Gastroesophageal sphincter (tissue), 4 donors: ENCODE measurements around the gene DHRS4. TPM values are rescaled to one million over a fixed set of nuclear protein-coding genes. Genes with fewer than 3 reads are reported as not detected.
A peak's percentile ranks its signal among the peaks of the same experiment; 100 is the strongest.
"Not testable (repeated sequence)": the region's sequence is repeated elsewhere in the genome, so short reads cannot be mapped to it uniquely, and the experiment has no call there.

Experiments
- ATAC-seq: fragments of 150-250 bp; one replicate; pipeline ENCODE4 v1.9.1; 2016; ENCODE audit warnings: mild to moderate bottlenecking, moderate library complexity
- H3K27ac ChIP-seq, 4 donors: fragments of 200-600 bp; sonication (generic) in 3 of 4; 1 replicate in 3 of 4; 2 replicates in 1 of 4; pipeline ENCODE4 v1.5.1; 2016 to 2019
- H3K27me3 ChIP-seq: fragments of 200-600 bp; sonication (generic); one replicate; pipeline ENCODE4 v1.5.1; 2019
- H3K36me3 ChIP-seq, 2 donors: fragments of 200-600 bp; sonication (generic); one replicate each; pipeline ENCODE4 v1.5.1; 2019; ENCODE audit warnings: control low read depth in 1 of 2
- H3K4me1 ChIP-seq, 3 donors: fragments of 200-600 bp; sonication (generic); 1 replicate in 2 of 3; 2 replicates in 1 of 3; pipeline ENCODE4 v1.5.1; 2016 to 2019; ENCODE audit warnings: control low read depth in 2 of 3
- H3K4me3 ChIP-seq, 2 donors: fragments of 200-600 bp; sonication (generic); one replicate each; pipeline ENCODE4 v1.5.1; 2019; ENCODE audit warnings: mild to moderate bottlenecking in 1 of 2, moderate library complexity in 1 of 2
- H3K9me3 ChIP-seq, 3 donors: fragments of 200-600 bp; sonication (generic); one replicate each; pipeline ENCODE4 v1.5.1; 2017 to 2019; ENCODE audit warnings: control low read depth in 2 of 3
- EP300 ChIP-seq: sonication (generic); formaldehyde crosslinking; IDR thresholded peaks from one replicate; pipeline ENCODE4 v1.6.1; 2017; ENCODE audit warnings: antibody characterized with exemption, mild to moderate bottlenecking
- POLR2A ChIP-seq, 2 donors: fragments of 450-650 bp; IDR thresholded peaks; one replicate each; pipeline ENCODE4 v1.6.1; 2017; ENCODE audit warnings: antibody characterized with exemption in 2 of 2, mild to moderate bottlenecking in 2 of 2, moderate library complexity in 1 of 2
- POLR2AphosphoS5 ChIP-seq: sonication (generic); formaldehyde crosslinking; IDR thresholded peaks from one replicate; pipeline ENCODE4 v1.6.1; 2017; ENCODE audit warnings: antibody characterized with exemption
- whole genome bisulfite sequencing, 2 donors: methylation state at CpG; one replicate each; pipeline ENCODE4 v1.1.5; 2018; ENCODE audit warnings: low coverage in 1 of 2; 5-methylcytosine and 5-hydroxymethylcytosine counted together
- total RNA-seq, 4 donors: library from RNA; depleted of rRNA; stranded (reverse); fragments of >200 nt; gene quantifications; one replicate each; pipeline ENCODE4 v1.1.0, GENCODE V29; 2016
- TF ChIP-seq, protein P1 (sequence below), 4 experiments: fragments of 200-600 bp in 2 of 4; fragments of 450-650 bp in 2 of 4; sonication (generic) in 1 of 4; IDR thresholded peaks; one replicate each; pipeline ENCODE4 v1.5.1; 2017 to 2019; ENCODE audit warnings: antibody characterized with exemption in 4 of 4, mild to moderate bottlenecking in 2 of 4, moderate library complexity in 2 of 4

Gene DHRS4
- total RNA-seq, 4 donors from 2014 or later = 30.4 to 55.9 (median 37.1) TPM

- peak overlapping the region; percentile 26 to 51 for H3K4me3 ChIP-seq
- H3K4me1 ChIP-seq, H3K36me3 ChIP-seq, H3K27me3 ChIP-seq, H3K9me3 ChIP-seq: not testable (repeated sequence)
- WGBS, 2 donors = 13% methylated on average over 6 of the region's 61 CpGs; no CpG with 5 or more reads in 1 of the 2 donors
- ATAC-seq = peak; percentile 97
- H3K27ac ChIP-seq = peak overlapping the region in 3 of 4 donors; percentile 62 to 75 (median 64)
Observed at GRCh38 chr14:23969481-23970282, 16.1 kb downstream of the DHRS4 start.

DNA sequence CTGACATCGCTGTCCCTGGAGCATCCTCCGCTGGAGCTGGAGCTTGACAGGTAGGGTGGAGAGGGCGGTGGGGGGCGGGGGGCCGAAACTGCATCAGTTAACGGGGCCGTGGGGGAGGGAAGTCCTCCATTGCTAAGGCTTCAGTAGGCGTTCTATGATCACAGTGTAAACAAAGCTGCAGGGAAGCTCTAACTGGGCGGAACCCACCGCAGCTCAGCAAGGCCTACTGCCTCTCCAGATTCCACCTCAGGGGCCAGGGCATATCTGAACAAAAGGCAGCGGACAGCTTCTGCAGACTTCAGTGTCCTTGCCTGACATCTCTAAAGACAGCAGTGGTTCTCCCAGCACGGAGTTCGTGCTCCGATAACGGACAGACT lies 16.7 kb downstream of the DHRS4 start:
- H3K4me1 ChIP-seq, H3K36me3 ChIP-seq, H3K9me3 ChIP-seq, H3K27me3 ChIP-seq, H3K27ac ChIP-seq: not testable (repeated sequence)
- ATAC-seq = peak; percentile 6
- peak overlapping the region in 1 of 2 donors; percentile 51 for H3K4me3 ChIP-seq
- WGBS, 2 donors = no CpG with 5 or more reads among the region's 15 CpGs

DNA sequence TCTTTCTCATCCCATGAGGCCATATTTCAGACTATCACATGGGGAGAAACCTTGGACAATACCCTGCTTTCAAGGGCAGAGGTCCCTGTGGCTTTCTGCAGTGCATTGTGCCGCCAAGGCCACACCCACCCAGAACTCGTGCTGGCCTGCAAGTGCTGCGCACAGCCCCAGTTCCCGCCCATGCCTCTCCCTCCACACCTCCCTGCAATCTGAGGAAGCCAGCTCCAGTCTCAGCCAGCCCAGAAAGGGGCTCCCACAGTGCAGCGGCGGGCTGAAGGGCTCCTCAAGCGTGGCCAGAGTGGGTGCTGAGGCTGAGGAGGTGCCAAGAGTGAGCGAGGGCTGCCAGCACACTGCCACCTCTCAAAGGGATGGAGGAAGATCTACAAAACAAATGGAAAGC lies 19.6 kb downstream of the DHRS4 start:
- not testable (repeated sequence) for H3K4me3 ChIP-seq, H3K36me3 ChIP-seq, H3K9me3 ChIP-seq, H3K4me1 ChIP-seq, ATAC-seq, H3K27ac ChIP-seq, H3K27me3 ChIP-seq
- WGBS, 2 donors = 100% methylated on average over 1 of the region's 8 CpGs; no CpG with 5 or more reads in 1 of the 2 donors

- H3K36me3 ChIP-seq, H3K9me3 ChIP-seq, H3K4me1 ChIP-seq, H3K27ac ChIP-seq, H3K27me3 ChIP-seq, H3K4me3 ChIP-seq, ATAC-seq: not testable (repeated sequence)
Observed at GRCh38 chr14:23974041-23974440, 20.5 kb downstream of the DHRS4 start.

DNA sequence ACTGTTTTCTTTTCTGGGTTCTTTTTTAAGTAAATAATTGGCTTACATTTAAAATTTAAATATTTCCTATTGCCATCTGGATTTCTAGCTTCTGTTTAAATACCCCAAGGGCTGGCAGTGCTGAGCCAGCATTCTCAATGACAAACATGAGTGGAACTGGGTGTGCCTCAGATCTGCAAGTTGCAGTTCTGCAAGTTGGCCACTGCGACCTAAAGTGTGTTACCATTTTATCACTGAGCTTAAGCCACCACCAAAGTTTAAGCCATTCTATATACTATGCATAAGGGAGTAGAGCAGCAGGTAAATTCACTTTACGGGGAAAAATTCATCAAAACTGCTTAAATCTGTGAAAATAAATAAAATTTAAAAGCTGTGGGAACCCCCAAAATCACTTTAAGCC lies 23.6 kb downstream of the DHRS4 start:
- not testable (repeated sequence) for H3K36me3 ChIP-seq, H3K27me3 ChIP-seq, H3K9me3 ChIP-seq, H3K27ac ChIP-seq, H3K4me1 ChIP-seq, H3K4me3 ChIP-seq, ATAC-seq
- WGBS, 2 donors = 73 to 81% methylated on average over 2 of the region's 2 CpGs

GRCh38 chr14:23981951-23982813 lies 28.6 kb downstream of the DHRS4 start:
- H3K4me3 ChIP-seq, H3K36me3 ChIP-seq, H3K27me3 ChIP-seq, H3K4me1 ChIP-seq, H3K27ac ChIP-seq, H3K9me3 ChIP-seq, ATAC-seq: not testable (repeated sequence)
- 94 to 100% methylated on average over 1 to 3 of the region's 10 CpGs for WGBS, 2 donors

DNA sequence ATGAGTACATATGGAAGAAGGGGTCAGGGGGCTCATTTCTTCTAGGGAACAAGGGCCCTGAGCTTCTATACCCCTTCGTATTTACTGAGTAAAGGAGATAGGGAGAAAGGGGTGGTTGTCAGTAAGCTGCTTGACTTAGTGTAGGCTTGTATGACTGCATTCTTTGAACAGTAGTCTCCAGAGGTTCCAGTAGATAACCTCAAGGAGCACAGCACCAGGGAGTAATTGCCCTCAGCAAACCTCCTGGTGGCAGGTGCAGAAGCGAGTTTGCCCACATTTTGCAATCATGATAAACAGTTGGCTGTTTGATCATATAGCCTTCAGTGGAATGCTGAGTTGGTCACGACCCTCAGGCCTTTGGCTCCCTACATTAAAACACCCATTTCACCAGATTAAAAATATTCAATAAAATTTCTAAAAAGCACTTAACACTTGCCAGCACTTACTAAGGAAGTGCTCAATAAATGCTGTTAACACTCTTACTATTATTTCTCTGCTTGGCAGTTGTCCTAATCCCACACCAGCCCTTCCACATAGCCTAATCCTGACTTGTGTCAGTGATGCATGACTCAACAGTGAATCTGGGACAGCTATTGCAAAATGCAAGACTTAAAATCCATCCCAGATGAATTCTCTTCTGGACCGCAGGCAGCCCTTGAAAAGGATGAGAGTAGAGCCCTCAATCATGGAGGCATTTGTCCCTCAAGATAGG lies 31.5 kb downstream of the DHRS4 start:
- 73 to 100% methylated on average over 1 to 4 of the region's 4 CpGs for WGBS, 2 donors
- peaks cover 2 to 8% (median 6%) of the 10 kb centered on the region in 3 donors for H3K4me1 ChIP-seq
- H3K36me3 ChIP-seq = no peaks in the 10 kb centered on the region
- H3K9me3 ChIP-seq = no peaks in the 10 kb centered on the region
- peak overlapping the region in 2 of 4 donors; percentile 17 to 72 for H3K27ac ChIP-seq
- H3K4me3 ChIP-seq = no peak overlapping the region
- TF ChIP-seq, protein P1, sequence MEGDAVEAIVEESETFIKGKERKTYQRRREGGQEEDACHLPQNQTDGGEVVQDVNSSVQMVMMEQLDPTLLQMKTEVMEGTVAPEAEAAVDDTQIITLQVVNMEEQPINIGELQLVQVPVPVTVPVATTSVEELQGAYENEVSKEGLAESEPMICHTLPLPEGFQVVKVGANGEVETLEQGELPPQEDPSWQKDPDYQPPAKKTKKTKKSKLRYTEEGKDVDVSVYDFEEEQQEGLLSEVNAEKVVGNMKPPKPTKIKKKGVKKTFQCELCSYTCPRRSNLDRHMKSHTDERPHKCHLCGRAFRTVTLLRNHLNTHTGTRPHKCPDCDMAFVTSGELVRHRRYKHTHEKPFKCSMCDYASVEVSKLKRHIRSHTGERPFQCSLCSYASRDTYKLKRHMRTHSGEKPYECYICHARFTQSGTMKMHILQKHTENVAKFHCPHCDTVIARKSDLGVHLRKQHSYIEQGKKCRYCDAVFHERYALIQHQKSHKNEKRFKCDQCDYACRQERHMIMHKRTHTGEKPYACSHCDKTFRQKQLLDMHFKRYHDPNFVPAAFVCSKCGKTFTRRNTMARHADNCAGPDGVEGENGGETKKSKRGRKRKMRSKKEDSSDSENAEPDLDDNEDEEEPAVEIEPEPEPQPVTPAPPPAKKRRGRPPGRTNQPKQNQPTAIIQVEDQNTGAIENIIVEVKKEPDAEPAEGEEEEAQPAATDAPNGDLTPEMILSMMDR (IDR thresholded peaks at IDR 0.05) = no peak
- TF ChIP-seq EP300 (no peak), POLR2AphosphoS5 (peak; percentile 15), POLR2A (IDR thresholded peaks at IDR 0.05) (no peak)
- peak; percentile 52 for ATAC-seq
- no peaks in the 10 kb centered on the region for H3K27me3 ChIP-seq

GRCh38 chr14:23988223-23988606 lies 34.6 kb downstream of the DHRS4 start:
- peak overlapping the region in 1 of 2 donors; percentile 39 for H3K4me3 ChIP-seq
- H3K27ac ChIP-seq = peak overlapping the region in 3 of 4 donors; percentile 45 to 82 (median 71)
- not testable (repeated sequence) for H3K27me3 ChIP-seq, H3K9me3 ChIP-seq, H3K36me3 ChIP-seq, ATAC-seq, H3K4me1 ChIP-seq
- WGBS, 2 donors = no CpG with 5 or more reads among the region's 6 CpGs
